Endothelial cell of umbilical vein (primary cell): ENCODE measurements around the gene TTLL10. TPM values are rescaled to one million over a fixed set of nuclear protein-coding genes. Genes with fewer than 3 reads are reported as not detected.

ENCODE experiments used
- BruUV-seq: library from RNA; stranded (reverse); fragments of 400-500 nt; replicated peaks from 2 replicates; lab custom pipeline; 2021; lab: Mats Ljungman, UMichigan
- CTCF ChIA-PET: fragments of 300-600, 350-600 bp; sonication (Branson Sonifier 250); formaldehyde crosslinking; loops from one replicate; lab custom pipeline; 2021; ENCODE audit warnings: antibody characterized with exemption, inconsistent platforms; lab: Charles Lee
- POLR2A ChIA-PET: fragments of 300-600, 350-600 bp; sonication (Branson Sonifier 250); formaldehyde crosslinking; loops from one replicate; lab custom pipeline; 2021; ENCODE audit warnings: antibody characterized with exemption, inconsistent platforms; lab: Charles Lee
- DNase-seq: peaks from one replicate; pipeline ENCODE4 v3.0.0-alpha.2; 2011; ENCODE audit warnings: low read depth, low spot score
- FAIRE-seq: peaks from 2 replicates; lab custom pipeline; 2011; peaks lifted over from hg19 to GRCh38; lab: Jason Lieb, UNC
- H2AFZ ChIP-seq: 2 replicates; pipeline ENCODE4 v1.6.0; 2012; ENCODE audit warnings: low read depth, low read length, control low read depth, inconsistent platforms
- H3K27ac ChIP-seq: 2 replicates; pipeline ENCODE4 v1.5.1; 2011; ENCODE audit warnings: low read depth, mild to moderate bottlenecking, control low read depth, low read length, moderate library complexity; ENCODE audit not compliant: insufficient read depth
- H3K27me3 ChIP-seq, 2 experiments: 2 replicates each; pipeline versions ENCODE4 v1.6.0 to v1.6.1; 2011; ENCODE audit warnings: low read length in 2 of 2, mixed read lengths in 1 of 2; ENCODE audit not compliant: control insufficient read depth in 2 of 2, insufficient read depth in 2 of 2
- H3K36me3 ChIP-seq, 2 experiments: 2 replicates in 1 of 2; 3 replicates in 1 of 2; pipeline ENCODE4 v1.5.1; 2011; ENCODE audit warnings: low read length in 2 of 2, mild to moderate bottlenecking in 1 of 2, moderate library complexity in 1 of 2; ENCODE audit not compliant: control insufficient read depth in 2 of 2, insufficient read depth in 2 of 2; ENCODE audit errors: extremely low read depth in 1 of 2
- H3K4me1 ChIP-seq: 3 replicates; pipeline ENCODE4 v1.5.1; 2011; ENCODE audit warnings: mild to moderate bottlenecking, low read length; ENCODE audit not compliant: control insufficient read depth, insufficient read depth; ENCODE audit errors: extremely low read depth
- H3K4me2 ChIP-seq: 2 replicates; pipeline ENCODE4 v1.6.1; 2011; ENCODE audit warnings: low read length, control low read depth, mixed read lengths; ENCODE audit not compliant: insufficient read depth
- H3K4me3 ChIP-seq, 3 experiments: fragments of 200-600 bp in 1 of 3; sonication (generic), shearing (Covaris generic) in 1 of 3; replicated peaks in 1 of 3; 2 replicates each; pipeline ENCODE4 v1.5.1; 2011 to 2016; ENCODE audit warnings: control low read depth in 3 of 3, low read length in 3 of 3, mild to moderate bottlenecking in 2 of 3, inconsistent platforms in 1 of 3, low read depth in 1 of 3, moderate library complexity in 1 of 3; ENCODE audit not compliant: insufficient read depth in 1 of 3
- H3K79me2 ChIP-seq: 2 replicates; pipeline ENCODE4 v1.6.0; 2012; ENCODE audit warnings: low read length, inconsistent platforms; ENCODE audit not compliant: control insufficient read depth, insufficient read depth
- H3K9ac ChIP-seq: replicated peaks from 2 replicates; pipeline ENCODE3; 2011; ENCODE audit warnings: low read length, control low read depth; ENCODE audit not compliant: insufficient read depth; ENCODE audit errors: extremely low read depth
- H3K9me1 ChIP-seq: replicated peaks from 3 replicates; pipeline ENCODE4 v1.6.0; 2011; ENCODE audit warnings: mild to moderate bottlenecking, low read length; ENCODE audit not compliant: control insufficient read depth, insufficient read depth; ENCODE audit errors: extremely low read depth
- H3K9me3 ChIP-seq: replicated peaks from 2 replicates; pipeline ENCODE4 v1.5.1; 2012; ENCODE audit warnings: low read length, inconsistent platforms; ENCODE audit not compliant: control insufficient read depth, insufficient read depth
- H4K20me1 ChIP-seq: replicated peaks from 2 replicates; pipeline ENCODE3; 2011; ENCODE audit warnings: mild to moderate bottlenecking, low read length; ENCODE audit not compliant: control insufficient read depth, insufficient read depth; ENCODE audit errors: extremely low read depth
- EZH2 ChIP-seq: IDR thresholded peaks from 2 replicates; pipeline ENCODE4 v1.6.1; 2012; ENCODE audit warnings: borderline replicate concordance, low read depth, mild to moderate bottlenecking, moderate library complexity, low read length, inconsistent platforms; ENCODE audit not compliant: severe bottlenecking
- GATA2 ChIP-seq: IDR thresholded peaks from 2 replicates; pipeline ENCODE4 v1.7.0; 2011; ENCODE audit warnings: low read depth, mild to moderate bottlenecking, moderate library complexity, mixed read lengths, low read length; ENCODE audit not compliant: insufficient read length, insufficient read depth
- JUN ChIP-seq: IDR thresholded peaks from 2 replicates; pipeline ENCODE4 v1.6.1; 2011; ENCODE audit warnings: borderline replicate concordance, low read depth; ENCODE audit not compliant: insufficient read length, insufficient read depth
- MYC ChIP-seq: IDR thresholded peaks from one replicate; pipeline ENCODE4 v1.6.1; 2011; ENCODE audit warnings: mild to moderate bottlenecking, low read depth, low read length
- POLR2AphosphoS5 ChIP-seq: IDR thresholded peaks from 2 replicates; pipeline ENCODE4 v1.6.1; 2012; ENCODE audit warnings: low read depth, mild to moderate bottlenecking, control low read depth, low read length, moderate library complexity; ENCODE audit not compliant: insufficient read depth
- dilution Hi-C: fragments of 300-500 bp; cut with MboI; formaldehyde crosslinking; loops from one replicate; pipeline ENCODE4 v1.15.0; 2019; ENCODE audit warnings: low sequenced_read_pairs; ENCODE audit not compliant: extremely low pct_ligation_motif_present
- intact Hi-C: fragments of 100-400 bp; cut with micrococcal nuclease; formaldehyde crosslinking; loops from one replicate; pipeline ENCODE4 v1.10.0; 2022
- polyA plus RNA-seq, 4 experiments: library from polyadenylated mRNA; depleted of rRNA in 3 of 4; stranded (reverse) in 3 of 4; unstranded in 1 of 4; fragments of >200 nt; gene quantifications; 2 replicates each; pipeline versions ENCODE4 v1.2.1 to v1.2.3, GENCODE V29; 2011 to 2012; ENCODE audit warnings: missing spikeins in 1 of 4
- total RNA-seq: library from RNA; stranded (reverse); gene quantifications from 2 replicates; pipeline ENCODE4 v1.2.3, GENCODE V29; 2021
- TF ChIP-seq, protein P1 (sequence below), 2 donors: IDR thresholded peaks; 1 replicate in 1 of 2; 2 replicates in 1 of 2; pipeline ENCODE4 v1.5.1; 2011; ENCODE audit warnings: low read length in 2 of 2, mild to moderate bottlenecking in 2 of 2, moderate library complexity in 2 of 2, control low read depth in 1 of 2, inconsistent platforms in 1 of 2, low read depth in 1 of 2; ENCODE audit not compliant: insufficient read depth in 1 of 2; ENCODE audit errors: extremely low read depth in 1 of 2
- TF ChIP-seq, protein P2 (sequence below): IDR thresholded peaks from 2 replicates; pipeline ENCODE4 v1.6.1; 2011; ENCODE audit not compliant: insufficient read depth, insufficient read length

Gene TTLL10
- total and polyA plus RNA-seq, 2 donors (not counting 3 experiments of a cell fraction or from before 2014, with no cell fraction given) = not detected

DNA sequence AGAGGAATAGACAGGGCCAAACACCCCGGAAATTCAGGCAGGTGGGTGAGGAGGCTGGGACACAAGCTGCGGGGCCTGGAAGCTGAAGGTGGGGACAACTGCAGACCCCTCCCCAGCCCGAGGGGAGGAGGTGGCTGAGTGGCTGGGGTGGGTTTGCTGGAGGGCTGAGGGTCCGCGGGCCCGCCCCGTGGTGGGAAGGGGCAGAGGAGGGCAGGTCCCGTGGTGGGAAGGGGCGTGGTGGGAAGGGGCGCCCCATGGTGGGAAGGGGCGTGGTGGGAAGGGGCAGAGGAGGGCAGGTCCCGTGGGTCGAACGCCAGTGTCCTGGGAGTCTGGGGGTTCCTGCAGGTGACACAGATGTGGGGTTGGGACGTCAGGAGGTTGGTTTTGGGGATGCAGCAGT lies 24.3 kb upstream of the TTLL10 start:
- no peak overlapping the region for H3K4me2 ChIP-seq
- no peak overlapping the region for H3K27ac ChIP-seq
- H3K9me3 ChIP-seq = no peaks in the 10 kb centered on the region
- intact Hi-C loops = no loop called here
- ChIA-PET POLR2A (no interaction called here), CTCF (no interaction called here)
- FAIRE-seq (no peak), DNase-seq (no peak)
- H2AFZ ChIP-seq = no peak overlapping the region
- no peaks in the 10 kb centered on the region for H3K36me3 ChIP-seq
- TF ChIP-seq, protein P1, sequence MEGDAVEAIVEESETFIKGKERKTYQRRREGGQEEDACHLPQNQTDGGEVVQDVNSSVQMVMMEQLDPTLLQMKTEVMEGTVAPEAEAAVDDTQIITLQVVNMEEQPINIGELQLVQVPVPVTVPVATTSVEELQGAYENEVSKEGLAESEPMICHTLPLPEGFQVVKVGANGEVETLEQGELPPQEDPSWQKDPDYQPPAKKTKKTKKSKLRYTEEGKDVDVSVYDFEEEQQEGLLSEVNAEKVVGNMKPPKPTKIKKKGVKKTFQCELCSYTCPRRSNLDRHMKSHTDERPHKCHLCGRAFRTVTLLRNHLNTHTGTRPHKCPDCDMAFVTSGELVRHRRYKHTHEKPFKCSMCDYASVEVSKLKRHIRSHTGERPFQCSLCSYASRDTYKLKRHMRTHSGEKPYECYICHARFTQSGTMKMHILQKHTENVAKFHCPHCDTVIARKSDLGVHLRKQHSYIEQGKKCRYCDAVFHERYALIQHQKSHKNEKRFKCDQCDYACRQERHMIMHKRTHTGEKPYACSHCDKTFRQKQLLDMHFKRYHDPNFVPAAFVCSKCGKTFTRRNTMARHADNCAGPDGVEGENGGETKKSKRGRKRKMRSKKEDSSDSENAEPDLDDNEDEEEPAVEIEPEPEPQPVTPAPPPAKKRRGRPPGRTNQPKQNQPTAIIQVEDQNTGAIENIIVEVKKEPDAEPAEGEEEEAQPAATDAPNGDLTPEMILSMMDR (IDR thresholded peaks at IDR 0.05; ENCODE audit: extremely low read depth in 1 of 2, insufficient read depth in 1 of 2, low read depth in 1 of 2, low read length in 2 of 2) = no peak
- TF ChIP-seq POLR2AphosphoS5 (no peak), JUN (no peak), MYC (no peak), GATA2 (no peak), EZH2 (no peak)
- TF ChIP-seq, protein P2, sequence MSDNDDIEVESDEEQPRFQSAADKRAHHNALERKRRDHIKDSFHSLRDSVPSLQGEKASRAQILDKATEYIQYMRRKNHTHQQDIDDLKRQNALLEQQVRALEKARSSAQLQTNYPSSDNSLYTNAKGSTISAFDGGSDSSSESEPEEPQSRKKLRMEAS = no peak
- dilution Hi-C loops = no loop called here
- H3K79me2 ChIP-seq = no peaks in the 10 kb centered on the region
- H3K27me3 ChIP-seq = no peaks in the 10 kb centered on the region
- H3K4me1 ChIP-seq = no peaks in the 10 kb centered on the region
- no peaks in the 10 kb centered on the region for H3K9me1 ChIP-seq
- H3K4me3 ChIP-seq = no peak overlapping the region
- BruUV-seq = no TSS peak
- H3K9ac ChIP-seq = no peak overlapping the region
- no peaks in the 10 kb centered on the region for H4K20me1 ChIP-seq
